Spleen (tissue), 11 donors: ENCODE measurements around the gene SORL1. TPM values are rescaled to one million over a fixed set of nuclear protein-coding genes. Genes with fewer than 3 reads are reported as not detected.

ENCODE experiments used
- DNase-seq: peaks from one replicate; pipeline ENCODE4 v3.0.0-alpha.2; 2020
- H3K27ac ChIP-seq, 8 donors: fragments of 200-600 bp; sonication (generic) in 7 of 8; 1 replicate in 4 of 8; 2 replicates in 4 of 8; pipeline versions ENCODE4 v1.5.0 to v1.8.0; 2016 to 2021; ENCODE audit warnings: inconsistent platforms in 4 of 8, mild to moderate bottlenecking in 4 of 8, moderate library complexity in 1 of 8
- H3K27me3 ChIP-seq, 7 donors: fragments of 200-600 bp; sonication (generic) in 6 of 7; replicated peaks in 1 of 7; 1 replicate in 4 of 7; 2 replicates in 3 of 7; pipeline versions ENCODE4 v1.5.0 to v1.8.0; 2016 to 2021; ENCODE audit warnings: inconsistent platforms in 3 of 7, mild to moderate bottlenecking in 1 of 7
- H3K36me3 ChIP-seq, 6 donors: fragments of 200-600 bp; sonication (generic) in 5 of 6; 1 replicate in 4 of 6; 2 replicates in 2 of 6; pipeline versions ENCODE4 v1.5.0 to v1.8.0; 2016 to 2021; ENCODE audit warnings: inconsistent platforms in 2 of 6
- H3K4me1 ChIP-seq, 6 donors: fragments of 200-600 bp; sonication (generic) in 5 of 6; 1 replicate in 3 of 6; 2 replicates in 3 of 6; pipeline versions ENCODE4 v1.5.0 to v1.8.0; 2016 to 2021; ENCODE audit warnings: inconsistent platforms in 3 of 6
- H3K4me3 ChIP-seq, 8 donors: fragments of 200-600 bp; sonication (generic) in 7 of 8; 1 replicate in 4 of 8; 2 replicates in 4 of 8; pipeline versions ENCODE4 v1.5.0 to v1.8.0; 2016 to 2021; ENCODE audit warnings: inconsistent platforms in 4 of 8, mild to moderate bottlenecking in 4 of 8, moderate library complexity in 2 of 8
- H3K9me3 ChIP-seq, 8 donors: fragments of 200-600 bp; sonication (generic) in 7 of 8; 1 replicate in 4 of 8; 2 replicates in 4 of 8; pipeline versions ENCODE4 v1.5.0 to v1.8.0; 2016 to 2021; ENCODE audit warnings: inconsistent platforms in 4 of 8
- POLR2A ChIP-seq, 3 donors: fragments of 450-650 bp; IDR thresholded peaks; one replicate each; pipeline ENCODE4 v1.5.1; 2017; ENCODE audit warnings: antibody characterized with exemption in 3 of 3, mild to moderate bottlenecking in 1 of 3
- POLR2AphosphoS5 ChIP-seq, 3 donors: sonication (generic); formaldehyde crosslinking; IDR thresholded peaks; one replicate each; pipeline ENCODE4 v1.5.1; 2017; ENCODE audit warnings: antibody characterized with exemption in 3 of 3
- WGBS, 5 donors: extraction: QIAGEN DNeasy Blood & Tissue Kit in 3 of 5; methylation state at CpG; one replicate each; pipeline versions ENCODE4 v1.1.5 to v1.1.7; 2013 to 2018; 5-methylcytosine and 5-hydroxymethylcytosine counted together
- intact Hi-C: fragments of 100-400 bp; cut with DNase I; formaldehyde crosslinking; loops from one replicate; pipeline ENCODE4 v1.15.0; 2023; ENCODE audit warnings: low total_unique reads
- polyA plus RNA-seq, 3 donors: library from polyadenylated mRNA; stranded (reverse); fragments of 200-250 nt; gene quantifications; one replicate each; pipeline ENCODE4 v1.2.1, GENCODE V29; 2013
- total RNA-seq, 7 donors: library from RNA; depleted of rRNA in 3 of 7; stranded (reverse); fragments of >200 nt in 3 of 7; fragmentation: NEBNext Ultra II Directional in 4 of 7; extraction: Animal tissue kit (Norgen Biotek cat#: 25700) in 4 of 7; gene quantifications; one replicate each; pipeline versions ENCODE4 v1.1.0 to v1.2.1, GENCODE V29; 2016 to 2021
- TF ChIP-seq, protein P1 (sequence below), 11 experiments: fragments of 200-600 bp in 7 of 11; fragments of 450-650 bp in 4 of 11; sonication (generic) in 4 of 11; IDR thresholded peaks in 8 of 11; conservative IDR thresholded peaks in 3 of 11; 1 replicate in 7 of 11; 2 replicates in 4 of 11; pipeline versions ENCODE4 v1.4.0 to v1.8.0; 2016 to 2021; ENCODE audit warnings: antibody characterized with exemption in 11 of 11, inconsistent platforms in 4 of 11, mild to moderate bottlenecking in 1 of 11
- donor health status: healthy with polysubstance abuse.
- donor health status: DM: no; HTN: no; CAD: no; lungs with moderate emphysema.
- donor health status: DM: no; HTN: no; CAD: no.
- donor health status: Bipolar disorder and iron deficiency.
- donor health status: healthy.
- donor health status: DM: no; HTN: no; CAD: no.
- donor health status: DM: yes; HTN: yes; CAD: no.

Gene SORL1
- total and polyA plus RNA-seq, 10 donors = 3.8 to 328 (median 148) TPM

DNA sequence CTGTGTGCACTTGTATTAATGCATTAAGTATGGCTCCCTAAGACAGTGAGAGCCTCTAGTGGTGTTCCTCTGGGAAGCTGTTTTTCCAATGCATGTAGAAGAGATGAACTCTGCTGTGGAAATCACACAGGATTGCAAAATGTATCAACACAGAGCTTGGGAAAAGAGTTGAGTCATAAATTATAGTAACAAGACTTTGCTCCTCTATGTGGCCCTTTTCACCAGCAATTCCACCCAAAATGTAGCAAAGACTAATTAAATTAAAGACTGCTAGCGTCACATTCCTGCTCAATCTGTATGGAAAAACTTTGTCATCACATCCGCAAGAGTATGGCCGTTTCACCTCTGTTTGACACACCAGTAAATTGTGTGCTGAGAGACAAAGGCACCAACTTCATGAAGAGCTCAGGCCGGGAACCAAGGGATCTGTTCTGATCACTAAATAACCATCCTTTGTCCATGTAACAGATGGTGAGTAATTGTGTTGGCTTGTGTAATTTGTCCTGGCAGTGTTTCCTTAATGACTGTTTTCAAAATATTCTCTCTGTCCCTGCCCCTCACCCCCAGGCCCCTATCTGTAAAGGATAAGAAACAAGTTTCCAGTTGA, 209.9 kb downstream of the SORL1 start:
- WGBS, 5 donors = 66 to 89% (median 72%) methylated on average over 4 of the region's 4 CpGs
- TF ChIP-seq POLR2AphosphoS5 (IDR thresholded peaks at IDR 0.05) (no peak), POLR2A (IDR thresholded peaks at IDR 0.05) (no peak)
- TF ChIP-seq, protein P1, sequence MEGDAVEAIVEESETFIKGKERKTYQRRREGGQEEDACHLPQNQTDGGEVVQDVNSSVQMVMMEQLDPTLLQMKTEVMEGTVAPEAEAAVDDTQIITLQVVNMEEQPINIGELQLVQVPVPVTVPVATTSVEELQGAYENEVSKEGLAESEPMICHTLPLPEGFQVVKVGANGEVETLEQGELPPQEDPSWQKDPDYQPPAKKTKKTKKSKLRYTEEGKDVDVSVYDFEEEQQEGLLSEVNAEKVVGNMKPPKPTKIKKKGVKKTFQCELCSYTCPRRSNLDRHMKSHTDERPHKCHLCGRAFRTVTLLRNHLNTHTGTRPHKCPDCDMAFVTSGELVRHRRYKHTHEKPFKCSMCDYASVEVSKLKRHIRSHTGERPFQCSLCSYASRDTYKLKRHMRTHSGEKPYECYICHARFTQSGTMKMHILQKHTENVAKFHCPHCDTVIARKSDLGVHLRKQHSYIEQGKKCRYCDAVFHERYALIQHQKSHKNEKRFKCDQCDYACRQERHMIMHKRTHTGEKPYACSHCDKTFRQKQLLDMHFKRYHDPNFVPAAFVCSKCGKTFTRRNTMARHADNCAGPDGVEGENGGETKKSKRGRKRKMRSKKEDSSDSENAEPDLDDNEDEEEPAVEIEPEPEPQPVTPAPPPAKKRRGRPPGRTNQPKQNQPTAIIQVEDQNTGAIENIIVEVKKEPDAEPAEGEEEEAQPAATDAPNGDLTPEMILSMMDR (IDR thresholded peaks at IDR 0.05 in 8 of 11, conservative IDR thresholded peaks at IDR 0.05 in 3 of 11) = no peak
- Histone ChIP-seq H3K4me1 (no peaks in the 10 kb centered on the region), H3K36me3 (no peaks in the 10 kb centered on the region), H3K9me3 (no peaks in the 10 kb centered on the region), H3K4me3 (no peak overlapping the region), H3K27me3 (peaks cover 0 to 8% (median 0%) of the 10 kb centered on the region in 7 donors), H3K27ac (no peak overlapping the region)
- DNase-seq = no peak
- intact Hi-C loops = no loop called here

DNA sequence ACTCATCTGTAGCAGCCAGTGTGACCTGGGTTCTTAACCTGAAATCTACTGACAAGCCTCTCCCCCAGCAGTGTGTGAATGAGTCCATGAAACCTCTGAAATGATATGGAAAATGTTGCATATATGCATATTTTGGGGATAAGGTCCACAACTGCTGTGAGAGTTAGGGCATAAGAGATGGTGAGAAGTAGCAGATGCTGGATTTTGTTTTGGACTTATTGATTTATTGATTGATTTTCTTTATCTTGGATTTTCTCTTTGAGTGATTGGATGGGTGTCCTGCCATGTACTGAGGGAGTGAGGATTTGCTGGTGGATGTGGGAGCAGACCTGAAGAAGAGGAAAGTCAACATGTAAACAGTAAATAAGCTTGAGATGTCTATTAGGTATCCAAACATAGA, 212.0 kb downstream of the SORL1 start:
- no peak overlapping the region for H3K27ac ChIP-seq
- no peaks in the 10 kb centered on the region for H3K4me1 ChIP-seq
- H3K36me3 ChIP-seq = no peaks in the 10 kb centered on the region
- H3K4me3 ChIP-seq = no peak overlapping the region
- TF ChIP-seq, protein P1 (IDR thresholded peaks at IDR 0.05 in 8 of 11, conservative IDR thresholded peaks at IDR 0.05 in 3 of 11) = no peak
- TF ChIP-seq POLR2AphosphoS5 (IDR thresholded peaks at IDR 0.05) = no peak
- TF ChIP-seq POLR2A (IDR thresholded peaks at IDR 0.05) = no peak
- no peaks in the 10 kb centered on the region for H3K9me3 ChIP-seq
- DNase-seq = no peak
- intact Hi-C loops = no loop called here
- H3K27me3 ChIP-seq = peaks cover 0 to 8% (median 0%) of the 10 kb centered on the region in 7 donors

DNA sequence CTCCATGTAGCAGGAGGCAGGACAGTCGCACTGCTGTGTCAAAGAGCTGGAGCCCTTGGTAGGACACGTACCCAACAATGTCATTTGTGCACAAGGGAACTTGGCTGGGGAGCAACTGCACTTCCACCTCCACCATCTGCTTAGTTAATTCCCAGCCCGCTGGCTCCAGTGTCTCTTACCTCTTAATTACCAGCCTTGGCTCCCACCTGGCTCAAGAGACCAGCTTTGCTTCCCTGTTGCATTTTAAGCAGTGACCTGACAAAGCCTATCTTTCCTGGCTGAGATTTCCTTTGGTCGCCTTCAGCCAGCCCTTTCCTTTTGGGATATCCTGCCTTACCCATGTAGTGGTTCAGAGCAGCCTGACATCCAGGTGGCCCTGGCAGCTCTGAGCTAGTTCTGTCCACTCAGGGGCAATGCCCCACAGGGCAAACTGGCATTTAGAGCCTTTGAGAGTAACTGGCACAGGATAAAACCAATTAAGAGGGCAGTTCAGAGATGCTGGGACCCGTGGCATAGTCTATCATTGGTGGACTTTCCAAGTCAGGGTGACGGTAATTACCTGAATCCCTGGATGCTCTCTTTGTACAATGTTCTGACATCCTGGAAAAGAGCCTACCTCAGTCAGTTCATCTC, 213.2 kb downstream of the SORL1 start:
- TF ChIP-seq POLR2AphosphoS5 (IDR thresholded peaks at IDR 0.05) = no peak
- TF ChIP-seq POLR2A (IDR thresholded peaks at IDR 0.05) = no peak
- TF ChIP-seq, protein P1 (IDR thresholded peaks at IDR 0.05 in 8 of 11, conservative IDR thresholded peaks at IDR 0.05 in 3 of 11) = no peak
- peaks cover 0 to 8% (median 0%) of the 10 kb centered on the region in 7 donors for H3K27me3 ChIP-seq
- H3K4me1 ChIP-seq = no peaks in the 10 kb centered on the region
- DNase-seq = no peak
- WGBS, 5 donors = 69 to 91% (median 85%) methylated on average over 6 of the region's 6 CpGs
- H3K36me3 ChIP-seq = no peaks in the 10 kb centered on the region
- H3K27ac ChIP-seq = no peak overlapping the region
- no peaks in the 10 kb centered on the region for H3K9me3 ChIP-seq
- intact Hi-C loops = no loop called here
- no peak overlapping the region for H3K4me3 ChIP-seq

DNA sequence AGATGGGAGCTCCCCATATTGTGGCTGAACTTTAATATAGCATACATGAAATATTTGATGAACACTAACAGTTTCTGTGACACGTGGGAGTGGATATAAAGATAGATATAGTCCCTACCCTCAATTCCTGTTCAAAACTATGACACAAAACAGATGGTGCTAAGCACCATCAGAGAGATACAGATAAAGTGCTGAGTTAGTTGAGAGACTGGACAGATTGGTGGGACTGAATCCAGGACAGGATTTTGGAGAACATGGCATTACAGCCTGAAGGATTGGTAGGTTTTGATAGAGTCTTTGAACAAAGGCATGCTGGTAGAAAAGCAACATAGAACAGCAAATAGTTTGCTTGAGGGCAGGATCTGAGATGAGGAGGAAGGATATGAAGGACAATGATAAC, 215.7 kb downstream of the SORL1 start:
- intact Hi-C loops = no loop called here
- no peak for DNase-seq
- H3K4me3 ChIP-seq = no peak overlapping the region
- TF ChIP-seq POLR2A (IDR thresholded peaks at IDR 0.05) = no peak
- TF ChIP-seq, protein P1 (IDR thresholded peaks at IDR 0.05 in 8 of 11, conservative IDR thresholded peaks at IDR 0.05 in 3 of 11) = no peak
- no peak for TF ChIP-seq POLR2AphosphoS5 (IDR thresholded peaks at IDR 0.05)
- peaks cover 0 to 8% (median 0%) of the 10 kb centered on the region in 7 donors for H3K27me3 ChIP-seq
- no peaks in the 10 kb centered on the region for H3K4me1 ChIP-seq
- H3K27ac ChIP-seq = no peak overlapping the region
- 69 to 86% (median 76%) methylated on average over 1 of the region's 1 CpG for WGBS, 5 donors
- H3K9me3 ChIP-seq = no peaks in the 10 kb centered on the region
- H3K36me3 ChIP-seq = no peaks in the 10 kb centered on the region
